B cell (primary cell): ENCODE results near the gene PYGO2. TPM values are rescaled to one million over a fixed set of nuclear protein-coding genes. Genes with fewer than 3 reads are reported as not detected.

ENCODE experiments used
- ATAC-seq: fragments of 200-7000 bp; cut with Tn5 transposase; one replicate; pipeline ENCODE4 v1.10.0; 2021; ENCODE audit warnings: low read depth, mild to moderate bottlenecking, moderate number of reproducible peaks, moderate library complexity
- CTCF ChIA-PET: fragments of 350-600 bp; sonication (Branson Sonifier 250); formaldehyde crosslinking; loops from one replicate; lab custom pipeline; 2021; ENCODE audit warnings: antibody characterized with exemption, inconsistent platforms; lab: Charles Lee
- POLR2A ChIA-PET: fragments of 350-600 bp; sonication (Branson Sonifier 250); formaldehyde crosslinking; loops from one replicate; lab custom pipeline; 2021; ENCODE audit warnings: antibody characterized with exemption; lab: Charles Lee
- DNase-seq: peaks from one replicate; pipeline ENCODE4 v3.0.0; 2013
- H2AFZ ChIP-seq: 2 replicates; pipeline ENCODE4 v1.6.1; 2012; ENCODE audit warnings: mild to moderate bottlenecking, low read depth, low read length; ENCODE audit not compliant: insufficient read depth, poor library complexity, severe bottlenecking
- H3K27ac ChIP-seq, 2 donors: 1 replicate in 1 of 2; 2 replicates in 1 of 2; pipeline ENCODE4 v1.5.1; 2012 to 2013; ENCODE audit warnings: low read length in 2 of 2, mild to moderate bottlenecking in 2 of 2, moderate library complexity in 1 of 2
- H3K27me3 ChIP-seq, 4 experiments: fragments of 200-600 bp in 1 of 4; sonication (generic) in 1 of 4; replicated peaks in 1 of 4; 1 replicate in 2 of 4; 2 replicates in 2 of 4; pipeline versions ENCODE4 v1.6.1 to v1.7.0; 2013 to 2016; ENCODE audit warnings: low read length in 3 of 4, mild to moderate bottlenecking in 2 of 4, mixed read lengths in 1 of 4, moderate library complexity in 1 of 4; ENCODE audit not compliant: insufficient read depth in 4 of 4, control insufficient read depth in 3 of 4; ENCODE audit errors: control extremely low read depth in 1 of 4
- H3K36me3 ChIP-seq, 2 experiments: replicated peaks in 1 of 2; 1 replicate in 1 of 2; 2 replicates in 1 of 2; pipeline versions ENCODE4 v1.6.1 to v1.7.1; 2013; ENCODE audit warnings: low read length in 1 of 2; ENCODE audit not compliant: insufficient read depth in 2 of 2, control insufficient read depth in 1 of 2; ENCODE audit errors: control extremely low read depth in 1 of 2, extremely low read depth in 1 of 2
- H3K4me1 ChIP-seq, 2 donors: fragments of 200-600 bp in 1 of 2; sonication (generic) in 1 of 2; 1 replicate in 1 of 2; 2 replicates in 1 of 2; pipeline versions ENCODE4 v1.5.1 to v1.6.1; 2013 to 2017; ENCODE audit warnings: low read length in 2 of 2; ENCODE audit not compliant: control insufficient read depth in 2 of 2, insufficient read depth in 2 of 2
- H3K4me2 ChIP-seq: replicated peaks from 2 replicates; pipeline ENCODE3; 2012; ENCODE audit warnings: mild to moderate bottlenecking, low read depth, low read length; ENCODE audit not compliant: poor library complexity, severe bottlenecking
- H3K4me3 ChIP-seq, 5 experiments: fragments of 200-600 bp in 1 of 5; sonication (generic) in 1 of 5; 1 replicate in 3 of 5; 2 replicates in 2 of 5; pipeline versions ENCODE4 v1.5.1 to v1.7.0; 2011 to 2016; ENCODE audit warnings: low read length in 4 of 5, mild to moderate bottlenecking in 4 of 5, low read depth in 2 of 5, control low read depth in 1 of 5, moderate library complexity in 1 of 5; ENCODE audit not compliant: insufficient read depth in 1 of 5; ENCODE audit errors: control extremely low read depth in 1 of 5, extremely low read depth in 1 of 5
- H3K79me2 ChIP-seq: fragments of 200-600 bp; sonication (generic); one replicate; pipeline ENCODE4 v1.6.0; 2016; ENCODE audit warnings: low read length; ENCODE audit not compliant: control insufficient read depth, insufficient read depth
- H3K9ac ChIP-seq: fragments of 200-600 bp; sonication (generic); 2 replicates; pipeline ENCODE4 v1.6.1; 2017; ENCODE audit warnings: mild to moderate bottlenecking, low read length, moderate library complexity
- H3K9me3 ChIP-seq, 3 donors: one replicate each; pipeline versions ENCODE4 v1.6.1 to v1.7.1; 2013; ENCODE audit warnings: low read length in 2 of 3; ENCODE audit not compliant: control insufficient read depth in 2 of 3, insufficient read depth in 1 of 3; ENCODE audit errors: control extremely low read depth in 1 of 3
- H4K20me1 ChIP-seq: 2 replicates; pipeline ENCODE4 v1.6.0; 2012; ENCODE audit warnings: mild to moderate bottlenecking, low read length; ENCODE audit not compliant: insufficient read depth, control insufficient read depth, poor library complexity, severe bottlenecking
- H3K27ac Mint-ChIP-seq: one replicate; pipeline ENCODE4 v1.8.0; 2021; ENCODE audit warnings: mixed read lengths
- H3K27me3 Mint-ChIP-seq: one replicate; pipeline ENCODE4 v1.8.0; 2021; ENCODE audit warnings: mixed read lengths
- H3K4me1 Mint-ChIP-seq: one replicate; pipeline ENCODE4 v1.8.0; 2021; ENCODE audit warnings: mixed read lengths
- H3K4me3 Mint-ChIP-seq: one replicate; pipeline ENCODE4 v1.8.0; 2021; ENCODE audit warnings: mixed read lengths
- H3K9me3 Mint-ChIP-seq: one replicate; pipeline ENCODE4 v1.8.0; 2022; ENCODE audit warnings: mixed read lengths; ENCODE audit not compliant: insufficient read depth
- EZH2 ChIP-seq: IDR thresholded peaks from 2 replicates; pipeline ENCODE4 v1.6.1; 2012; ENCODE audit warnings: borderline replicate concordance, low read depth, mild to moderate bottlenecking, moderate library complexity, low read length; ENCODE audit not compliant: insufficient read depth, poor library complexity, severe bottlenecking
- WGBS: methylation state at CpG from one replicate; pipeline ENCODE4 v1.1.5; 2013; ENCODE audit warnings: missing lambda C conversion rate; ENCODE audit not compliant: insufficient coverage; 5-methylcytosine and 5-hydroxymethylcytosine counted together
- intact Hi-C: fragments of 100-400 bp; cut with micrococcal nuclease; formaldehyde crosslinking; loops from one replicate; pipeline ENCODE4 v1.10.0; 2022
- polyA plus RNA-seq: library from polyadenylated mRNA; depleted of rRNA; stranded (reverse); fragments of >200 nt; gene quantifications from 2 replicates; pipeline ENCODE4 v1.2.3, GENCODE V29; 2012
- total RNA-seq, 2 donors: library from RNA; stranded (reverse); fragments of 120-200 nt in 1 of 2; gene quantifications; 1 replicate in 1 of 2; 2 replicates in 1 of 2; pipeline versions ENCODE4 v1.2.3 to v1.2.4, GENCODE V29; 2013 to 2022
- TF ChIP-seq, protein P1 (sequence below): fragments of 200-600 bp; IDR thresholded peaks from one replicate; pipeline ENCODE4 v1.8.0; 2022; ENCODE audit warnings: antibody characterized with exemption, mild to moderate bottlenecking

Gene PYGO2
- total and polyA plus RNA-seq, 2 donors (not counting 1 experiment from before 2014, with no cell fraction given), result 22.2 to 52.7 TPM

DNA sequence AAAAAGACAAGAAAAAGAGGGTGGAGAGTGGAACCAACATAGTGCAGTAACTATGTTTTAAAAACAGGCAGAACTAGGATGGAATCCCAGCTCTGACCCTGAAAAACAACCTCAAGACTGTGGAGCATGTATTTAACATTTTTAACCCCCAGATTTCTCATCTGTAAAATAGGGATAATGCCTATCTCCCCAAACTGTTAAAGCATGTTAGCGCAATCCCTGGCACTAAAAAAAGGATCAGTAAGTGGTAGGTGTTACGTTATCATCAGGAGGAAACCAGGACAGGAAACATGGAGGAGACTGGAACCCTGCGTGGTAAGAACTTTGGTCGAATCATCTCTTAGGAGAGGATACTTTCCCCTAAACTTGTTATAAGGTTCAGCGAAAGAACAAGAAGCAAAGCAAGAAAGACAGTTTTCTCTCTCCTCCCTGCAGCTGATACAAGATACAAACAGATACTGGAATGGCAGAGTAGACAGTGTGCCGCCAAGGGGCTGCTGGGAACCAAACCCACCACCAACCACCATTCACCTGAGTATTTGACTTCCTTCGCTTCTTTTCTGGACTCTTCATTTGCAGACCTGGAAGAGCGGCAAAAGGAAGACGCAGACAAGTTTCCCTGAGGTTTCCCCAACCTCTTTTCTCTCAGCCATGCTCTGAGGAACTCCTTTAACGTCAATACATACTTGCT is 991 bp downstream of the PYGO2 start:
- Histone ChIP-seq H3K27ac (peak overlapping the region; percentile 76 to 96), H3K4me1 (peaks cover 26 to 41% of the 10 kb centered on the region in 2 donors), H3K4me2 (peak overlapping the region; percentile 94), H4K20me1 (peaks cover 27% of the 10 kb centered on the region), H3K9me3 (no peaks in the 10 kb centered on the region), H3K9ac (peak overlapping the region; percentile 86), H3K79me2 (peaks cover 65% of the 10 kb centered on the region), H3K36me3 (peaks cover 6 to 40% of the 10 kb centered on the region in 2 experiments), H3K4me3 (peak overlapping the region; percentile 62 to 91 (median 81)), H2AFZ (peak overlapping the region; percentile 8), H3K27me3 (no peaks in the 10 kb centered on the region)
- Mint-ChIP-seq H3K27ac (peak overlapping the region; percentile 93), H3K27me3 (no peaks in the 10 kb centered on the region), H3K4me1 (peaks cover 38% of the 10 kb centered on the region), H3K9me3 (no peaks in the 10 kb centered on the region), H3K4me3 (peak overlapping the region; percentile 91)
- intact Hi-C loops, result loop anchor here (1.0 to 2.0 kb wide), 5 partner anchors 13 to 402 kb away; partner anchors contain the start of genes FLAD1 and UBE2Q1
- ChIA-PET CTCF (interaction anchor here (0.7 to 6.5 kb wide), 10 partner anchors 8 to 101 kb away, joined by 3 to 61 read pairs (median 8); partner anchors contain the start of genes CKS1B, LENEP, PMVK and SHC1), POLR2A (interaction anchor here (0.5 to 2.5 kb wide), 10 partner anchors 14 to 189 kb away, joined by 3 to 26 read pairs (median 6); partner anchors contain the start of genes CKS1B and PMVK)
- TF ChIP-seq, protein P1, sequence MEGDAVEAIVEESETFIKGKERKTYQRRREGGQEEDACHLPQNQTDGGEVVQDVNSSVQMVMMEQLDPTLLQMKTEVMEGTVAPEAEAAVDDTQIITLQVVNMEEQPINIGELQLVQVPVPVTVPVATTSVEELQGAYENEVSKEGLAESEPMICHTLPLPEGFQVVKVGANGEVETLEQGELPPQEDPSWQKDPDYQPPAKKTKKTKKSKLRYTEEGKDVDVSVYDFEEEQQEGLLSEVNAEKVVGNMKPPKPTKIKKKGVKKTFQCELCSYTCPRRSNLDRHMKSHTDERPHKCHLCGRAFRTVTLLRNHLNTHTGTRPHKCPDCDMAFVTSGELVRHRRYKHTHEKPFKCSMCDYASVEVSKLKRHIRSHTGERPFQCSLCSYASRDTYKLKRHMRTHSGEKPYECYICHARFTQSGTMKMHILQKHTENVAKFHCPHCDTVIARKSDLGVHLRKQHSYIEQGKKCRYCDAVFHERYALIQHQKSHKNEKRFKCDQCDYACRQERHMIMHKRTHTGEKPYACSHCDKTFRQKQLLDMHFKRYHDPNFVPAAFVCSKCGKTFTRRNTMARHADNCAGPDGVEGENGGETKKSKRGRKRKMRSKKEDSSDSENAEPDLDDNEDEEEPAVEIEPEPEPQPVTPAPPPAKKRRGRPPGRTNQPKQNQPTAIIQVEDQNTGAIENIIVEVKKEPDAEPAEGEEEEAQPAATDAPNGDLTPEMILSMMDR, result no peak
- no peak for TF ChIP-seq EZH2
- DNase-seq (no peak), ATAC-seq (no peak)
- 5% methylated on average over 3 of the region's 10 CpGs for WGBS

DNA sequence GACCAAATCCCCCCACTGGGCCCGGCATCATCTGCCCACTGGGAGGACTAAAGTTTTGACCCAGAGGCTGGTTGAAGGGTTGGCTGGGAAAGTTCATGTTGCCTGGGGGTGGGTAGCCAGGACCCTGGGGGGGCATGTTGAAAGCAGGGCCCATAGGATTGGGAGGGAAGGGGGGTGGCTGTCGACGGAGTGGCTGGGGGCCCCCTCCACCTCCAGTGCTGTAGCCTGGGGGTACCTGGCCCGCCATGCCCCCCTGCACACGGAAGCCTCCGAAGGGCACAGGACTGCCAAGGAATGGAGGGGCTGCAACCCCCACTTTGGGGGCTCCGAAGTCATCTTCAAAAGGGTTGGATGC is 2.2 kb downstream of the PYGO2 start:
- Mint-ChIP-seq H3K4me1 (peaks cover 50% of the 10 kb centered on the region), H3K27me3 (no peaks in the 10 kb centered on the region), H3K27ac (peak overlapping the region; percentile 61), H3K9me3 (no peaks in the 10 kb centered on the region), H3K4me3 (peak overlapping the region; percentile 50)
- POLR2A ChIA-PET, result no interaction called here
- Histone ChIP-seq H3K4me3 (no peak overlapping the region), H3K4me1 (peaks cover 38 to 53% of the 10 kb centered on the region in 2 donors), H3K4me2 (no peak overlapping the region), H3K9ac (no peak overlapping the region), H3K9me3 (no peaks in the 10 kb centered on the region), H3K27me3 (no peaks in the 10 kb centered on the region), H3K27ac (no peak overlapping the region), H2AFZ (no peak overlapping the region), H4K20me1 (peaks cover 36% of the 10 kb centered on the region), H3K36me3 (peaks cover 0 to 34% of the 10 kb centered on the region in 2 experiments), H3K79me2 (peaks cover 72% of the 10 kb centered on the region)
- DNase-seq (no peak), ATAC-seq (no peak)
- CTCF ChIA-PET, result interaction anchor here (0.7 to 6.5 kb wide), 4 partner anchors 13 to 60 kb away, joined by 3 to 38 read pairs (median 4); partner anchors contain the start of genes CKS1B, FLAD1 and SHC1
- 96% methylated on average over 4 of the region's 7 CpGs for WGBS
- TF ChIP-seq, protein P1, result no peak
- intact Hi-C loops, result loop anchor here (5.0 kb wide), 1 partner anchor 352 kb away; the partner anchor contains the start of gene ADAR
